Ectodermal cell (in vitro differentiated cells): ENCODE measurements around the gene AKAP6. TPM values are rescaled to one million over a fixed set of nuclear protein-coding genes. Genes with fewer than 3 reads are reported as not detected.

Source experiments
- H3K27ac ChIP-seq: 2 replicates; pipeline ENCODE4 v1.7.0; 2013; ENCODE audit warnings: mild to moderate bottlenecking, low read depth, low read length; ENCODE audit not compliant: insufficient read depth, poor library complexity, severe bottlenecking
- H3K27me3 ChIP-seq: 2 replicates; pipeline ENCODE4 v1.7.0; 2013; ENCODE audit warnings: mild to moderate bottlenecking, low read length; ENCODE audit not compliant: insufficient read depth, control insufficient read depth, poor library complexity, severe bottlenecking
- H3K36me3 ChIP-seq: one replicate; pipeline ENCODE4 v1.7.0; 2013; ENCODE audit warnings: low read length; ENCODE audit not compliant: control insufficient read depth, insufficient read depth
- H3K4me1 ChIP-seq: one replicate; pipeline ENCODE4 v1.7.0; 2013; ENCODE audit warnings: low read length; ENCODE audit not compliant: control insufficient read depth, insufficient read depth
- H3K4me3 ChIP-seq: 2 replicates; pipeline ENCODE4 v1.7.0; 2013; ENCODE audit warnings: low read depth, low read length, control low read depth; ENCODE audit not compliant: insufficient read depth
- H3K9me3 ChIP-seq: 2 replicates; pipeline ENCODE4 v1.7.0; 2013; ENCODE audit warnings: mild to moderate bottlenecking, low read length, moderate library complexity; ENCODE audit not compliant: control insufficient read depth
- WGBS, 2 experiments: methylation state at CpG; one replicate each; pipeline ENCODE4 v1.1.7; 2013; ENCODE audit warnings: missing lambda C conversion rate in 2 of 2; 5-methylcytosine and 5-hydroxymethylcytosine counted together
- polyA plus RNA-seq, 4 experiments: library from polyadenylated mRNA; stranded (reverse); fragments of 50-300 nt; gene quantifications; one replicate each; pipeline ENCODE4 v1.2.3, GENCODE V29; 2013

Gene AKAP6
- 2.4 TPM for polyA plus RNA-seq (2013, experiment 1 of 4)
- 3.2 TPM for polyA plus RNA-seq (2013, experiment 2 of 4)
- 3.4 TPM for polyA plus RNA-seq (2013, experiment 3 of 4)
- 3.4 TPM for polyA plus RNA-seq (2013, experiment 4 of 4)

GRCh38 chr14:32329146-32329545 lies at the start of gene AKAP6:
Gene AKAP6, plus strand, starts transcription at chr14:32329298. Its CDS starts 104,196 bp downstream, at chr14:32433494.
- no peak within 1 kb of the TSS for H3K27ac ChIP-seq
- no peak within 1 kb of the TSS for H3K4me3 ChIP-seq
- WGBS, 2 experiments, result 76 to 87% methylated on average over 7 of the region's 7 CpGs
- no peaks in the 10 kb centered on the region for H3K36me3 ChIP-seq
- no peaks in the 10 kb centered on the region for H3K27me3 ChIP-seq
- peaks cover 31% of the 10 kb centered on the region for H3K4me1 ChIP-seq
- no peaks in the 10 kb centered on the region for H3K9me3 ChIP-seq

GRCh38 chr14:32286602-32287001 lies 42.5 kb upstream of the AKAP6 start:
- no peaks in the 10 kb centered on the region for H3K27me3 ChIP-seq
- no peaks in the 10 kb centered on the region for H3K4me1 ChIP-seq
- no peak overlapping the region for H3K27ac ChIP-seq
- 100% methylated on average over 1 of the region's 1 CpG; no CpG with 5 or more reads in 1 of the 2 experiments for WGBS, 2 experiments
- no peaks in the 10 kb centered on the region for H3K9me3 ChIP-seq
- no peak overlapping the region for H3K4me3 ChIP-seq
- H3K36me3 ChIP-seq, result no peaks in the 10 kb centered on the region

- Histone ChIP-seq H3K27ac (no peak overlapping the region), H3K27me3 (no peaks in the 10 kb centered on the region), H3K36me3 (no peaks in the 10 kb centered on the region), H3K4me1 (peaks cover 7% of the 10 kb centered on the region), H3K9me3 (no peaks in the 10 kb centered on the region), H3K4me3 (no peak overlapping the region)
- 97% methylated on average over 3 of the region's 3 CpGs; no CpG with 5 or more reads in 1 of the 2 experiments for WGBS, 2 experiments
Measured at GRCh38 chr14:32296366-32296765, 32.7 kb upstream of the AKAP6 start.

- peaks cover 7% of the 10 kb centered on the region for H3K4me1 ChIP-seq
- H3K9me3 ChIP-seq, result no peaks in the 10 kb centered on the region
- no peaks in the 10 kb centered on the region for H3K27me3 ChIP-seq
- WGBS, 2 experiments, result 83 to 93% methylated on average over 2 to 3 of the region's 3 CpGs
- H3K36me3 ChIP-seq, result no peaks in the 10 kb centered on the region
- H3K4me3 ChIP-seq, result no peak overlapping the region
- no peak overlapping the region for H3K27ac ChIP-seq
Measured at GRCh38 chr14:32298346-32298745, 30.8 kb upstream of the AKAP6 start.

- whole genome bisulfite sequencing, 2 experiments, result 26 to 42% methylated on average over 1 of the region's 1 CpG
- Histone ChIP-seq H3K27ac (no peak overlapping the region), H3K4me1 (peaks cover 15% of the 10 kb centered on the region), H3K9me3 (no peaks in the 10 kb centered on the region), H3K36me3 (no peaks in the 10 kb centered on the region), H3K27me3 (no peaks in the 10 kb centered on the region), H3K4me3 (no peak overlapping the region)
Measured at GRCh38 chr14:32300136-32300535, 29.0 kb upstream of the AKAP6 start.

- no peak overlapping the region for H3K27ac ChIP-seq
- no peaks in the 10 kb centered on the region for H3K9me3 ChIP-seq
- H3K27me3 ChIP-seq, result no peaks in the 10 kb centered on the region
- H3K36me3 ChIP-seq, result no peaks in the 10 kb centered on the region
- no peak overlapping the region for H3K4me3 ChIP-seq
- H3K4me1 ChIP-seq, result peaks cover 15% of the 10 kb centered on the region
Measured at GRCh38 chr14:32303865-32304264, 25.2 kb upstream of the AKAP6 start.

- H3K9me3 ChIP-seq, result no peaks in the 10 kb centered on the region
- no peak overlapping the region for H3K27ac ChIP-seq
- no peaks in the 10 kb centered on the region for H3K36me3 ChIP-seq
- no peak overlapping the region for H3K4me3 ChIP-seq
- 78 to 79% methylated on average over 3 of the region's 3 CpGs for WGBS, 2 experiments
- H3K27me3 ChIP-seq, result no peaks in the 10 kb centered on the region
- peaks cover 15% of the 10 kb centered on the region for H3K4me1 ChIP-seq
Measured at GRCh38 chr14:32304296-32304695, 24.8 kb upstream of the AKAP6 start.

- Histone ChIP-seq H3K36me3 (no peaks in the 10 kb centered on the region), H3K4me1 (peaks cover 8% of the 10 kb centered on the region), H3K4me3 (no peak overlapping the region), H3K27me3 (no peaks in the 10 kb centered on the region), H3K9me3 (no peaks in the 10 kb centered on the region), H3K27ac (no peak overlapping the region)
- 96 to 97% methylated on average over 3 of the region's 3 CpGs for WGBS, 2 experiments
Measured at GRCh38 chr14:32306549-32306948, 22.5 kb upstream of the AKAP6 start.

GRCh38 chr14:32307881-32308582 lies 21.1 kb upstream of the AKAP6 start:
- peaks cover 8% of the 10 kb centered on the region for H3K4me1 ChIP-seq
- WGBS, 2 experiments, result 98 to 99% methylated on average over 3 of the region's 3 CpGs
- H3K27me3 ChIP-seq, result no peaks in the 10 kb centered on the region
- no peak overlapping the region for H3K27ac ChIP-seq
- H3K9me3 ChIP-seq, result no peaks in the 10 kb centered on the region
- no peak overlapping the region for H3K4me3 ChIP-seq
- H3K36me3 ChIP-seq, result no peaks in the 10 kb centered on the region

- H3K4me1 ChIP-seq, result no peaks in the 10 kb centered on the region
- H3K9me3 ChIP-seq, result no peaks in the 10 kb centered on the region
- no peak overlapping the region for H3K27ac ChIP-seq
- H3K27me3 ChIP-seq, result no peaks in the 10 kb centered on the region
- H3K4me3 ChIP-seq, result no peak overlapping the region
- no peaks in the 10 kb centered on the region for H3K36me3 ChIP-seq
Measured at GRCh38 chr14:32310876-32311275, 18.2 kb upstream of the AKAP6 start.
